H1 (cell line): ENCODE measurements around the gene PSMB5. TPM values are rescaled to one million over a fixed set of nuclear protein-coding genes. Genes with fewer than 3 reads are reported as not detected.

Experiments used
- CTCF ChIA-PET: fragments of 300-600 bp; sonication (Branson Sonifier 250); formaldehyde crosslinking; loops from one replicate; lab custom pipeline; 2021; ENCODE audit not compliant: partially characterized antibody; lab: Charles Lee
- POLR2A ChIA-PET: fragments of 300-600 bp; sonication (Branson Sonifier 250); formaldehyde crosslinking; loops from one replicate; lab custom pipeline; 2021; ENCODE audit warnings: inconsistent platforms; ENCODE audit not compliant: partially characterized antibody; lab: Charles Lee
- DNase-seq, 2 experiments: peaks; one replicate each; pipeline versions ENCODE4 v3.0.0 to v3.0.0-alpha.2; 2010 to 2022; ENCODE audit warnings: low spot score in 2 of 2, low read depth in 1 of 2, mixed read lengths in 1 of 2
- FAIRE-seq: peaks from 2 replicates; lab custom pipeline; 2011; peaks lifted over from hg19 to GRCh38; lab: Jason Lieb, UNC
- H2AFZ ChIP-seq: 2 replicates; pipeline ENCODE4 v1.8.1; 2012; ENCODE audit warnings: low read length, inconsistent platforms
- H2AK5ac ChIP-seq: 2 replicates; pipeline ENCODE4 v1.6.1; 2013; ENCODE audit warnings: low read depth, low read length
- H2BK120ac ChIP-seq: replicated peaks from 2 replicates; pipeline ENCODE3; 2013; ENCODE audit warnings: low read depth, low read length, inconsistent platforms
- H2BK12ac ChIP-seq: 2 replicates; pipeline ENCODE4 v1.6.1; 2013; ENCODE audit warnings: low read depth, low read length
- H2BK15ac ChIP-seq: 2 replicates; pipeline ENCODE4 v1.6.1; 2013; ENCODE audit warnings: low read length
- H2BK20ac ChIP-seq: 2 replicates; pipeline ENCODE4 v1.6.1; 2013; ENCODE audit warnings: low read length
- H2BK5ac ChIP-seq: 2 replicates; pipeline ENCODE4 v1.6.1; 2013; ENCODE audit warnings: low read depth, low read length
- H3K14ac ChIP-seq: 2 replicates; pipeline ENCODE4 v1.6.1; 2013; ENCODE audit warnings: inconsistent platforms; ENCODE audit not compliant: insufficient read length
- H3K18ac ChIP-seq: 2 replicates; pipeline ENCODE4 v1.6.1; 2013; ENCODE audit warnings: low read length; ENCODE audit errors: extremely low read depth
- H3K23ac ChIP-seq: 2 replicates; pipeline ENCODE4 v1.6.1; 2013; ENCODE audit warnings: inconsistent platforms; ENCODE audit not compliant: insufficient read length
- H3K23me2 ChIP-seq: 2 replicates; pipeline ENCODE4 v1.6.1; 2013; ENCODE audit warnings: low read depth, low read length
- H3K27ac ChIP-seq: 2 replicates; pipeline ENCODE4 v1.6.1; 2011; ENCODE audit warnings: low read depth, low read length, inconsistent platforms
- H3K27me3 ChIP-seq, 4 experiments: replicated peaks in 1 of 4; 1 replicate in 1 of 4; 2 replicates in 3 of 4; pipeline versions ENCODE4 v1.6.1 to v1.8.1; 2011 to 2013; ENCODE audit warnings: low read length in 3 of 4, mild to moderate bottlenecking in 3 of 4, inconsistent platforms in 2 of 4, mixed read lengths in 2 of 4, moderate library complexity in 1 of 4; ENCODE audit not compliant: control insufficient read depth in 3 of 4, insufficient read depth in 3 of 4; ENCODE audit errors: extremely low read depth in 1 of 4
- H3K36me3 ChIP-seq, 4 experiments: 2 replicates each; pipeline versions ENCODE4 v1.6.1 to v1.8.1; 2011 to 2013; ENCODE audit warnings: mild to moderate bottlenecking in 4 of 4, low read length in 3 of 4, moderate library complexity in 2 of 4, control low read depth in 1 of 4, inconsistent platforms in 1 of 4; ENCODE audit not compliant: insufficient read depth in 4 of 4, control insufficient read depth in 2 of 4
- H3K4ac ChIP-seq: replicated peaks from 2 replicates; pipeline ENCODE3; 2013; ENCODE audit warnings: low read length, low read depth, mixed read lengths, inconsistent platforms; ENCODE audit not compliant: insufficient read length
- H3K4me1 ChIP-seq, 4 experiments: replicated peaks in 1 of 4; 1 replicate in 1 of 4; 2 replicates in 3 of 4; pipeline versions ENCODE4 v1.6.1 to v1.8.1; 2011 to 2013; ENCODE audit warnings: low read length in 3 of 4, inconsistent platforms in 2 of 4, mixed read lengths in 1 of 4; ENCODE audit not compliant: insufficient read depth in 4 of 4, control insufficient read depth in 3 of 4
- H3K4me2 ChIP-seq, 2 experiments: 2 replicates each; pipeline versions ENCODE4 v1.6.1 to v1.8.1; 2011 to 2013; ENCODE audit warnings: low read depth in 2 of 2, low read length in 2 of 2, control low read depth in 1 of 2, inconsistent platforms in 1 of 2, mild to moderate bottlenecking in 1 of 2; ENCODE audit not compliant: insufficient read depth in 1 of 2
- H3K4me3 ChIP-seq, 4 experiments: fragments of 200-600, 300-600 bp in 1 of 4; sonication (generic), shearing (Covaris generic), sonication (Bioruptor Twin) in 1 of 4; 2 replicates each; pipeline versions ENCODE4 v1.5.1 to v1.8.1; 2011 to 2016; ENCODE audit warnings: low read length in 4 of 4, low read depth in 3 of 4, control low read depth in 2 of 4, inconsistent platforms in 2 of 4, mild to moderate bottlenecking in 2 of 4, mixed read lengths in 1 of 4, moderate library complexity in 1 of 4; ENCODE audit not compliant: insufficient read depth in 2 of 4; ENCODE audit errors: extremely low read depth in 1 of 4
- H3K56ac ChIP-seq: replicated peaks from 2 replicates; pipeline ENCODE3; 2013; ENCODE audit warnings: low read depth, mild to moderate bottlenecking, mixed read lengths, low read length, inconsistent platforms; ENCODE audit not compliant: insufficient read length
- H3K79me1 ChIP-seq: 2 replicates; pipeline ENCODE4 v1.6.1; 2013; ENCODE audit warnings: low read depth, low read length, control low read depth
- H3K79me2 ChIP-seq, 2 experiments: 2 replicates each; pipeline versions ENCODE4 v1.6.1 to v1.8.1; 2012 to 2013; ENCODE audit warnings: low read length in 2 of 2, mild to moderate bottlenecking in 2 of 2, inconsistent platforms in 1 of 2; ENCODE audit not compliant: insufficient read depth in 2 of 2, control insufficient read depth in 1 of 2
- H3K9ac ChIP-seq, 4 experiments: replicated peaks in 1 of 4; 1 replicate in 1 of 4; 2 replicates in 3 of 4; pipeline versions ENCODE4 v1.6.1 to v1.8.1; 2011 to 2013; ENCODE audit warnings: low read depth in 3 of 4, low read length in 3 of 4, control low read depth in 2 of 4, mild to moderate bottlenecking in 2 of 4, moderate library complexity in 2 of 4, inconsistent platforms in 1 of 4; ENCODE audit errors: extremely low read depth in 1 of 4
- H3K9me3 ChIP-seq, 2 experiments: 2 replicates each; pipeline versions ENCODE4 v1.6.1 to v1.8.1; 2012 to 2013; ENCODE audit warnings: mild to moderate bottlenecking in 2 of 2, moderate library complexity in 2 of 2, control low read depth in 1 of 2, inconsistent platforms in 1 of 2, low read depth in 1 of 2, low read length in 1 of 2, mixed read lengths in 1 of 2; ENCODE audit not compliant: insufficient read depth in 2 of 2
- H4K20me1 ChIP-seq, 2 experiments: replicated peaks in 1 of 2; 2 replicates each; pipeline versions ENCODE3 to v1.8.1; 2011 to 2013; ENCODE audit warnings: inconsistent platforms in 2 of 2, low read length in 2 of 2, mild to moderate bottlenecking in 1 of 2; ENCODE audit not compliant: insufficient read depth in 2 of 2, control insufficient read depth in 1 of 2
- H4K5ac ChIP-seq: 2 replicates; pipeline ENCODE4 v1.6.1; 2013; ENCODE audit warnings: low read length, low read depth, mixed read lengths, inconsistent platforms; ENCODE audit not compliant: insufficient read length
- H4K8ac ChIP-seq: 2 replicates; pipeline ENCODE4 v1.8.0; 2013; ENCODE audit warnings: mild to moderate bottlenecking, moderate library complexity, low read length, inconsistent platforms; ENCODE audit not compliant: insufficient read depth; ENCODE audit errors: extremely low read depth
- H4K91ac ChIP-seq: replicated peaks from 2 replicates; pipeline ENCODE3; 2013; ENCODE audit warnings: low read length, mixed read lengths, inconsistent platforms; ENCODE audit not compliant: insufficient read length
- EP300 ChIP-seq, 2 experiments: IDR thresholded peaks; 1 replicate in 1 of 2; 2 replicates in 1 of 2; pipeline ENCODE4 v1.6.1; 2011 to 2012; ENCODE audit warnings: low read depth in 2 of 2, low read length in 2 of 2, mild to moderate bottlenecking in 2 of 2, borderline replicate concordance in 1 of 2, inconsistent platforms in 1 of 2, moderate library complexity in 1 of 2
- EZH2 ChIP-seq: fragments of 200-600 bp; sonication (generic); IDR thresholded peaks from 2 replicates; pipeline ENCODE4 v1.7.1; 2012; ENCODE audit warnings: low read depth, mild to moderate bottlenecking, moderate library complexity, low read length, inconsistent platforms; ENCODE audit not compliant: severe bottlenecking
- HDAC6 ChIP-seq: IDR thresholded peaks from one replicate; pipeline ENCODE4 v1.7.1; 2012; ENCODE audit warnings: low read depth, mild to moderate bottlenecking, inconsistent platforms, low read length, moderate library complexity
- JUN ChIP-seq: IDR thresholded peaks from 2 replicates; pipeline ENCODE4 v1.6.1; 2011; ENCODE audit warnings: low read depth, mild to moderate bottlenecking, improper control_type of control experiment, low read length
- KDM4A ChIP-seq: IDR thresholded peaks from one replicate; pipeline ENCODE4 v1.7.1; 2012; ENCODE audit warnings: low read depth, mild to moderate bottlenecking, moderate library complexity, low read length, inconsistent platforms; ENCODE audit not compliant: severe bottlenecking
- PHF8 ChIP-seq: fragments of 200-600 bp; sonication (generic); conservative IDR thresholded peaks from 2 replicates; pipeline ENCODE4 v1.7.1; 2012; ENCODE audit warnings: low read depth, mild to moderate bottlenecking, inconsistent platforms, low read length, moderate library complexity
- POLR2AphosphoS5 ChIP-seq: IDR thresholded peaks from 2 replicates; pipeline ENCODE4 v1.6.1; 2011; ENCODE audit warnings: low read depth, low read length
- SAP30 ChIP-seq: fragments of 300-600 bp; sonication (generic); IDR thresholded peaks from 2 replicates; pipeline ENCODE4 v1.7.1; 2012; ENCODE audit warnings: low read length, moderate library complexity, mild to moderate bottlenecking, inconsistent platforms; ENCODE audit not compliant: insufficient read depth, insufficient replicate concordance
- TAF7 ChIP-seq: optimal IDR thresholded peaks from 2 replicates; pipeline ENCODE3; 2011; ENCODE audit warnings: low read depth, mild to moderate bottlenecking, inconsistent platforms, low read length, moderate library complexity, borderline replicate concordance
- TEAD4 ChIP-seq: IDR thresholded peaks from 2 replicates; pipeline ENCODE4 v1.6.1; 2012; ENCODE audit warnings: low read depth, low read length, inconsistent platforms, mixed read lengths
- ZNF274 ChIP-seq: IDR thresholded peaks from 2 replicates; pipeline ENCODE4 v1.7.0; 2012; ENCODE audit warnings: low read length, borderline replicate concordance; ENCODE audit errors: extremely low read depth
- WGBS, 2 experiments: shearing (Covaris generic) in 1 of 2; methylation state at CpG; one replicate each; pipeline versions ENCODE4 v1.1.6 to v1.1.7; 2013 to 2015; ENCODE audit warnings: low lambda C conversion rate in 2 of 2, mixed read lengths in 2 of 2, inconsistent platforms in 1 of 2, low coverage in 1 of 2, missing lambda C conversion rate in 1 of 2; ENCODE audit not compliant: insufficient replicate concordance in 2 of 2, insufficient coverage in 1 of 2, insufficient read length in 1 of 2; ENCODE audit errors: extremely low coverage in 1 of 2, missing lambda C conversion rate in 1 of 2; 5-methylcytosine and 5-hydroxymethylcytosine counted together
- polyA plus RNA-seq, 7 experiments: library from polyadenylated mRNA; depleted of rRNA in 3 of 7; stranded (reverse) in 5 of 7; unstranded in 2 of 7; fragments of >200 nt in 5 of 7; fragments of 200-250 nt in 2 of 7; gene quantifications; 1 replicate in 5 of 7; 2 replicates in 1 of 7; 4 replicates in 1 of 7; pipeline versions ENCODE4 v1.2.1 to v1.2.3, GENCODE V29; 2011 to 2013; ENCODE audit warnings: missing spikeins in 2 of 7, mixed read lengths in 2 of 7
- total RNA-seq: library from RNA; stranded (reverse); fragmentation: NEBNext Ultra II Directional; extraction: Animal tissue kit (Norgen Biotek cat#: 25700); gene quantifications from 2 replicates; pipeline ENCODE4 v1.2.1, GENCODE V29; 2021

Gene PSMB5
- total and polyA plus RNA-seq, 2 of the 8 experiments (the other 6 are each of a cell fraction or from before 2014, with no cell fraction given): 254 to 510 TPM

GRCh38 chr14:23074906-23075305, 40.2 kb upstream of the PSMB5 start:
- H3K4me2 ChIP-seq: no peak overlapping the region
- no peak overlapping the region for H2BK12ac ChIP-seq
- no peak overlapping the region for H2AFZ ChIP-seq
- no peak overlapping the region for H3K56ac ChIP-seq
- H3K36me3 ChIP-seq: peaks cover 29 to 63% (median 49%) of the 10 kb centered on the region in 4 experiments
- H3K9me3 ChIP-seq: no peaks in the 10 kb centered on the region; a peak in 1 of 4 replicates
- H2BK20ac ChIP-seq: no peak overlapping the region
- no peak overlapping the region for H2AK5ac ChIP-seq
- H3K23me2 ChIP-seq: peaks cover 14% of the 10 kb centered on the region
- no peak overlapping the region for H2BK120ac ChIP-seq
- H3K4me3 ChIP-seq: no peak overlapping the region
- no peak overlapping the region for H2BK15ac ChIP-seq
- no peak overlapping the region for H4K5ac ChIP-seq
- H3K27me3 ChIP-seq: no peaks in the 10 kb centered on the region
- H3K79me1 ChIP-seq: peaks cover 2% of the 10 kb centered on the region; the same call in 1 of the 2 replicates
- no peak overlapping the region for H4K8ac ChIP-seq
- FAIRE-seq (no peak), DNase-seq (no peak)
- H3K14ac ChIP-seq: no peak overlapping the region
- H3K18ac ChIP-seq: no peak overlapping the region
- H2BK5ac ChIP-seq: no peak overlapping the region
- ChIA-PET POLR2A (interaction anchor here (1.9 to 2.1 kb wide), 2 partner anchors 13 to 15 kb away, joined by 4 to 6 read pairs; no protein-coding TSS in a partner anchor), CTCF (interaction anchor here (0.8 to 4.2 kb wide), 5 partner anchors 9 to 89 kb away, joined by 3 to 28 read pairs (median 3); no protein-coding TSS in a partner anchor)
- peaks cover 5 to 13% (median 10%) of the 10 kb centered on the region in 4 experiments; a peak in 6 of 7 replicates for H3K4me1 ChIP-seq
- no peak overlapping the region for H3K23ac ChIP-seq
- H3K9ac ChIP-seq: no peak overlapping the region; a peak in 1 of 7 replicates
- H3K79me2 ChIP-seq: peaks cover 14 to 24% of the 10 kb centered on the region in 2 experiments
- peaks cover 1 to 12% of the 10 kb centered on the region in 2 experiments for H4K20me1 ChIP-seq
- no peak overlapping the region for H3K4ac ChIP-seq
- H4K91ac ChIP-seq: no peak overlapping the region
- WGBS, 2 experiments: 100% methylated on average over 1 of the region's 1 CpG; no CpG with 5 or more reads in 1 of the 2 experiments
- H3K27ac ChIP-seq: no peak overlapping the region
- TF ChIP-seq JUN (no peak), PHF8 (no peak), TEAD4 (no peak), SAP30 (no peak), KDM4A (no peak), ZNF274 (no peak), POLR2AphosphoS5 (no peak), TAF7 (no peak), EP300 (IDR thresholded peaks at IDR 0.05; ENCODE audit: borderline replicate concordance in 1 of 2, low read depth in 2 of 2, low read length in 2 of 2) (no peak), HDAC6 (no peak), EZH2 (no peak)
